Thoracic aorta (tissue), 2 donors: ENCODE results near the gene RECQL5. TPM values are rescaled to one million over a fixed set of nuclear protein-coding genes. Genes with fewer than 3 reads are reported as not detected.
"Not testable (repeated sequence)": the region's sequence is repeated elsewhere in the genome, so short reads cannot be mapped to it uniquely, and the experiment has no call there.

Experiments used
- ATAC-seq: fragments of 150-250 bp; one replicate; pipeline ENCODE4 v1.8.0; 2017; ENCODE audit warnings: low read depth; ENCODE audit not compliant: insufficient number of reproducible peaks, low FRiP score
- DNase-seq: peaks from one replicate; pipeline ENCODE4 v3.0.0-alpha.2; 2020; ENCODE audit warnings: low spot score
- H3K27ac ChIP-seq, 2 donors: fragments of 200-600 bp; sonication (generic); 1 replicate in 1 of 2; 2 replicates in 1 of 2; pipeline ENCODE4 v1.5.1; 2016; ENCODE audit warnings: mild to moderate bottlenecking in 2 of 2, moderate library complexity in 2 of 2
- H3K27me3 ChIP-seq: fragments of 200-600 bp; sonication (generic); replicated peaks from 2 replicates; pipeline ENCODE4 v1.6.0; 2016; ENCODE audit warnings: mild to moderate bottlenecking; ENCODE audit not compliant: insufficient read depth
- H3K36me3 ChIP-seq: fragments of 200-600 bp; sonication (generic); one replicate; pipeline ENCODE4 v1.5.1; 2016
- H3K4me1 ChIP-seq, 2 donors: fragments of 200-600 bp; sonication (generic); 1 replicate in 1 of 2; 2 replicates in 1 of 2; pipeline versions ENCODE4 v1.5.1 to v1.6.0; 2016; ENCODE audit warnings: low read depth in 2 of 2, mild to moderate bottlenecking in 1 of 2; ENCODE audit not compliant: control insufficient read depth in 1 of 2
- H3K4me3 ChIP-seq: fragments of 200-600 bp; sonication (generic); 2 replicates; pipeline ENCODE4 v1.5.1; 2016; ENCODE audit warnings: mild to moderate bottlenecking
- H3K9me3 ChIP-seq: fragments of 200-600 bp; sonication (generic); 2 replicates; pipeline ENCODE4 v1.5.1; 2016
- total RNA-seq, 2 donors: library from RNA; depleted of rRNA; stranded (reverse); fragments of >200 nt; gene quantifications; one replicate each; pipeline versions ENCODE4 v1.1.0 to v1.2.3, GENCODE V29; 2016
- TF ChIP-seq, protein P1 (sequence below): fragments of 200-600 bp; sonication (generic); IDR thresholded peaks from one replicate; pipeline ENCODE4 v1.5.1; 2019; ENCODE audit warnings: antibody characterized with exemption

Gene RECQL5
- total RNA-seq, 2 donors from 2014 or later = 12.6 to 29.9 TPM

DNA sequence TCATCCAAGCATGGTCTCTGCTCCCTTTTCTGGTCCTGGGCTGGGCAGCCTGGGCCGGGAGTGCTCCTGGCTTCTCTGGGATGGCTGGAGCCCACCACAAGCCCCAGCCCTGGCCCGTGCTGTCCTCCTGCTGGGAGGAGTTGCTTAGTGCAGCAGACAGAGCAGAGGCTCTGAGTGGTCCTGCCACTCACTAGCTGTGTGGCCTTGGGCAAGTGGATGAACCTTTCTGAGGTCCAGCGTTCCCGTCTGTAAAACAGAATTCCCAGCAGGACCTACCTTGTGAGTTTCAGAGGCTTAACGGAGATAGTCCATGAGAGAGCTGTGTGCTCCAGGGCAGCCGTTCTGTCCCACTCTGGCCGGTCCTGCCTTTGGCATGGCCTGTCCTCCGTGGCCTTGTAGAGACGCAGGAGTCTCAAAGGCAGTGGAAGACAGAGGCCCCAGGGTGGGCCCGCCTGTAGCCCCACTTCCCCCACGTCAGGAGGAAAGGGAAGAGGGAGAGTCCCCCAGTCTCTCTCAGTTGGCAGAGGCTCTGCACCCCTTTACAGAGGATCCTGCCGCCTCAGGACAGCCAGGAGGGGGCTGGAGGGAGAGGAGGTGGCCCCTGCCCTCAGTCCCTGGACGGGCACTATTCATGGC, 71.6 kb downstream of the RECQL5 start:
- Histone ChIP-seq H3K27ac (no peak overlapping the region), H3K4me3 (no peak overlapping the region), H3K36me3 (no peaks in the 10 kb centered on the region), H3K9me3 (no peaks in the 10 kb centered on the region), H3K27me3 (no peaks in the 10 kb centered on the region), H3K4me1 (no peaks in the 10 kb centered on the region)
- ATAC-seq = no peak
- DNase-seq = no peak
- TF ChIP-seq, protein P1, sequence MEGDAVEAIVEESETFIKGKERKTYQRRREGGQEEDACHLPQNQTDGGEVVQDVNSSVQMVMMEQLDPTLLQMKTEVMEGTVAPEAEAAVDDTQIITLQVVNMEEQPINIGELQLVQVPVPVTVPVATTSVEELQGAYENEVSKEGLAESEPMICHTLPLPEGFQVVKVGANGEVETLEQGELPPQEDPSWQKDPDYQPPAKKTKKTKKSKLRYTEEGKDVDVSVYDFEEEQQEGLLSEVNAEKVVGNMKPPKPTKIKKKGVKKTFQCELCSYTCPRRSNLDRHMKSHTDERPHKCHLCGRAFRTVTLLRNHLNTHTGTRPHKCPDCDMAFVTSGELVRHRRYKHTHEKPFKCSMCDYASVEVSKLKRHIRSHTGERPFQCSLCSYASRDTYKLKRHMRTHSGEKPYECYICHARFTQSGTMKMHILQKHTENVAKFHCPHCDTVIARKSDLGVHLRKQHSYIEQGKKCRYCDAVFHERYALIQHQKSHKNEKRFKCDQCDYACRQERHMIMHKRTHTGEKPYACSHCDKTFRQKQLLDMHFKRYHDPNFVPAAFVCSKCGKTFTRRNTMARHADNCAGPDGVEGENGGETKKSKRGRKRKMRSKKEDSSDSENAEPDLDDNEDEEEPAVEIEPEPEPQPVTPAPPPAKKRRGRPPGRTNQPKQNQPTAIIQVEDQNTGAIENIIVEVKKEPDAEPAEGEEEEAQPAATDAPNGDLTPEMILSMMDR = no peak

DNA sequence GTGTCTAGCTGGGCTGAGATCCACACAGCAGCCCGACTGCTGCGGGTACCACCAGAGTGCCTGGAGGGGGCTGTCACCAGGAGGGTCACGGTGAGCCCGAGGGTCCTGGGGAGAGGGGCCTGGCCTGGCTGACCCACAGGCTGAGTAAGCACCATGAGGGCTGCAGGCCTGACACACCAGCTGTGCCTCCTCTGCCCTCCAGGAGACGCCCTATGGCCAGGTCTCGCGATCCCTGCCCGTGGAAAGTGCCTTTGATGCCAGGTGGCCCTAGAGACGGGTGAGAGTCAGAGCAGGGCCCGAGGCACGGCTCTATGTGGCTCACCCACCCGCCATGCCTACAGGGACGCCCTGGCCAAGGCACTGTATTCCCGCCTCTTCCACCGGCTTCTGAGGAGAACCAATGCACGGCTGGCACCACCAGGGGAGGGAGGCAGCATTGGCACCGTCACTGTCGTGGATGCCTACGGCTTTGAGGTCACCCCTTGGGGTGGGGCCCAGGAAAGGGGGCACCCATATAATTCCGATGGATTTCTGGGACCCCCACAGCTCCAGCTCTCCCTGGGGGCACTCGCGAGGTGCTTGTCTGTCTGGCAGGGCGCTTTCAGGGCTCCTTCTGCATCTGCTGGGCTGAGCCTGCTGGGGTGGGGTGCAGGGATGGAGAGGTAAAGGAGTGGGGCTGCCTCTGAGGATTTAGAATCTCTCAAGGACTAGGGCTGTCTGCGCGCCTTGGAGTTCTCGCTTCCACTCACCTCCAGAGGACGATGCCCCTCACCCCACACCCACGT, 72.3 kb downstream of the RECQL5 start:
- TF ChIP-seq, protein P1 = no peak
- H3K27ac ChIP-seq = no peak overlapping the region
- H3K27me3 ChIP-seq = no peaks in the 10 kb centered on the region
- peaks cover 0 to 3% of the 10 kb centered on the region in 2 donors for H3K4me1 ChIP-seq
- no peak overlapping the region for H3K4me3 ChIP-seq
- H3K9me3 ChIP-seq = no peaks in the 10 kb centered on the region
- H3K36me3 ChIP-seq = no peaks in the 10 kb centered on the region
- ATAC-seq = no peak
- DNase-seq = no peak

DNA sequence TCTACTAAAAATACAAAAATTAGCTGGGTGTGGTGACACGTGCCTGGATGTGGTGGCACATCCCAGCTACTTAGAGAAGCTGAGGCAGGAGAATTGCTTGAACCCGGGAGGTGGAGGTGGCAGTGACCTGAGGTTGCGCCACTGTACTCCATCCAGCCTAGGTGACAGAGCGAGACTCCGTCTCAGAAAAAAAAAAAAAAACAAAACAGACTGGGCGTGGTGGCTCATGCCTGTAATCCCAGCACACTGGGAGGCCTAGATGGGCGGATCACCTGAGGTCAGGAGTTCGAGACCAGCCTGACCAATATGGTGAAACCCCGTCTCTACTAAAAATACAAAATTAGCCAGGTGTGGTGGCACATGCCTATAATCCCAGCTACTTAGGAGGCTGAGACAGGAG, 73.5 kb downstream of the RECQL5 start:
- not testable (repeated sequence) for H3K27ac ChIP-seq, DNase-seq, H3K4me1 ChIP-seq, H3K36me3 ChIP-seq, ATAC-seq, H3K9me3 ChIP-seq, H3K27me3 ChIP-seq, H3K4me3 ChIP-seq

DNA sequence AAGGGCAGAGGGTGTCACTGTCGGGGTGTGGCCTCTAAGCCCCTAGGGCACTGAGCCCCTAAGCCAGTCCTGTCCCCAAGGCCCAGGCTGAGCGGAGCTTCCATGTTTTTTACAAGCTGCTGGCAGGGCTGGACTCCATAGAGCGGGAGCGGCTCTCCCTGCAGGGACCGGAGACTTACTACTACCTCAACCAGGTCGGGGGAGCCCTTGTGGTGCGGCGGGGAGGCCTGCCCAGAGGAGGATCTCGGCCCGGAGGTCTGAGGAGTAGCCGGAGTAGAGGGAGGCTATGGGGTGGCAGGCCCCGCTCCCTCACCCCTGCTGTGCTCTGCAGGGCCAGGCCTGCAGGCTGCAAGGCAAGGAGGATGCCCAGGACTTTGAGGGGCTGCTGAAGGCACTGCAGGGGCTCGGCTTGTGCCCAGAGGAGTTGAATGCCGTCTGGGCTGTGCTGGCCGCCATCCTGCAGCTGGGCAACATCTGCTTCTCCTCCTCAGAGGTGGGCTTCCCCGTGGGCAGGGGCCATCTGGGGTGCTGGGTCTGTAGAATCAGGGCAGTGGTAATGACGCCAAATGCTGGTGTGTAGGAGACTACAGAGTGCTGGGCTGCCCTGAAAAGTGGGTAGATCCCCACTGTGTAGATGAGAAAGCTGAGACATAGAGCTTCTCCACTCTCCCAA, 74.5 kb downstream of the RECQL5 start:
- Histone ChIP-seq H3K4me1 (peaks cover 0 to 19% of the 10 kb centered on the region in 2 donors), H3K27me3 (no peaks in the 10 kb centered on the region), H3K9me3 (no peaks in the 10 kb centered on the region), H3K27ac (no peak overlapping the region), H3K4me3 (no peak overlapping the region), H3K36me3 (no peaks in the 10 kb centered on the region)
- ATAC-seq (no peak), DNase-seq (no peak)
- TF ChIP-seq, protein P1 = no peak

DNA sequence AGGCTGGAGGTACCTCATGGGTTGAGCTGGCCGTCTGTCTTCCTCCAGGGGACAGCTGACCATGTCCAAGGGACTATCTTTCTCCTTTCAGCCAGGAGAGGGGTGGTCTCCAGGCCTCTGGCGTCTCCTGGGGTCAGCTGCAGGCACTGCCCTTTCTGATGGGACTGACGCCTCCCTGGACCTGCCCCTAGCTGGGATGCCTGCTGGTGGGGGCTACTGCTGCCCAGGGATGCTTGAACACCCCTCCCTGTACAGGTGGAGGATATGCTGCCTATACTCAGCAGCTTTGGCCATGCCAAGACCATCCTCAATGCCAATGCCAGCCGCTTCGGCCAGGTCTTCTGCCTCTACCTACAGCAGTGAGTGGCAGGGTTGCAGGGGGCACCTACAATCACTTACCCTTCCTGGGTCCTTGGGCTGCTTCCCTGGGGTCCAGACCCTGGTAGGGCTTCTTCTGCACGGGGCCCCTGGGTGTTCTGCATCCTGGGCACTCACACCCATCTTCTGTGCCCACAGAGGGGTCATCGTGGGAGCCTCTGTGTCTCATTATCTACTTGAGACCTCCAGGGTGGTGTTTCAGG, 75.1 kb downstream of the RECQL5 start:
- no peak for DNase-seq
- Histone ChIP-seq H3K36me3 (no peaks in the 10 kb centered on the region), H3K27ac (no peak overlapping the region), H3K4me3 (no peak overlapping the region), H3K27me3 (no peaks in the 10 kb centered on the region), H3K9me3 (no peaks in the 10 kb centered on the region), H3K4me1 (peaks cover 0 to 22% of the 10 kb centered on the region in 2 donors)
- no peak for ATAC-seq
- TF ChIP-seq, protein P1 = no peak
